RPMI7951 (cell line): Measurements from ENCODE around the gene FADS1. TPM values are rescaled to one million over a fixed set of nuclear protein-coding genes. Genes with fewer than 3 reads are reported as not detected.

ENCODE experiments used
- DNase-seq: peaks from one replicate; pipeline ENCODE4 v3.0.0-alpha.2; 2012; ENCODE audit warnings: low read depth
- total RNA-seq: library from RNA; depleted of rRNA; stranded (reverse); fragments of >200 nt; shearing (Covaris generic); gene quantifications from 2 replicates; pipeline ENCODE4 v1.2.3, GENCODE V29; 2014; rRNA removed

Gene FADS1
- 40.8 and 50.6 TPM in 2 replicates for total RNA-seq

- peak; percentile 89 for DNase-seq
These were observed at the start of gene FADS1 for GRCh38 chr11:61816736-61817455. Gene FADS1 (minus strand): TSS chr11:61817003. CDS start chr11:61816929, 74 bp downstream.

- DNase-seq: no peak
These were observed 49.6 kb upstream of the FADS1 start for GRCh38 chr11:61866231-61866957.

- DNase-seq: no peak
These were observed 48.3 kb upstream of the FADS1 start for GRCh38 chr11:61864814-61865775.

GRCh38 chr11:61863548-61864081, 46.8 kb upstream of the FADS1 start:
- no peak for DNase-seq

- DNase-seq: no peak
These were observed 46.1 kb upstream of the FADS1 start for GRCh38 chr11:61862714-61863547.

- no peak for DNase-seq
These were observed 44.8 kb upstream of the FADS1 start for GRCh38 chr11:61861634-61862033.

- no peak for DNase-seq
These were observed 43.5 kb upstream of the FADS1 start for GRCh38 chr11:61860054-61860903.

GRCh38 chr11:61855939-61856680, 39.3 kb upstream of the FADS1 start:
- no peak for DNase-seq

GRCh38 chr11:61854966-61855714, 38.3 kb upstream of the FADS1 start:
- no peak for DNase-seq

GRCh38 chr11:61854206-61854895, 37.5 kb upstream of the FADS1 start:
- DNase-seq: no peak

GRCh38 chr11:61853698-61854169, 36.9 kb upstream of the FADS1 start:
- no peak for DNase-seq

GRCh38 chr11:61851900-61852295, 35.1 kb upstream of the FADS1 start:
- no peak for DNase-seq

GRCh38 chr11:61851113-61851899, 34.5 kb upstream of the FADS1 start:
- no peak for DNase-seq

GRCh38 chr11:61850687-61851086, 33.9 kb upstream of the FADS1 start:
- DNase-seq: no peak

GRCh38 chr11:61848631-61849030, 31.8 kb upstream of the FADS1 start:
- DNase-seq: no peak

- no peak for DNase-seq
These were observed 31.2 kb upstream of the FADS1 start for GRCh38 chr11:61847914-61848581.
